ENCODE data around the gene PPP3CA.

DNA sequence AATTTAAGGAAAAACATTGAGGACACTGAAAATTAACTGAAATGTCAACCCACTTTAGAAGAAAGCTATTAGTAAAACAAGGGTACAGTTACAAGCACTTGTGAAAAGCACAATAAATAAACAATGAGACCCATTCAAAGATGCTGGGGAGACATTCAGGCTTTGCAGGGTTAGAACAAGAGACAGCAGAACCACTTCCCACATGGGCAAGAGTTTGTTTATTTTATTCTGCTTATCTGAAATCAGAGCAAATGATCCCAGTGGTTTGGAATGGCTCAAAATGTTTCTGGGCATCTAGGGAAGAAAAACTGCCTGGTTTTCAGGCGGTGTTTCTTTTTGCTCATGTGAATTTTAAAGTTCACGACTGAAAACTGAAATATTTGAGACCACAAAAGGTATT lies 42.4 kb downstream of the PPP3CA start:
- TF ChIP-seq POLR2AphosphoS2 (IDR thresholded peaks at IDR 0.05; ENCODE audit: low read depth, low read length) (no peak), SALL2 (CRISPR knock-in tag; IDR thresholded peaks at IDR 0.05) (no peak), HOXA7 (CRISPR knock-in tag; IDR thresholded peaks at IDR 0.05) (no peak)
